Effector memory CD4-positive, alpha-beta T cell (primary cell): ENCODE results near the gene TMOD2.

Experiments used
- DNase-seq, 3 donors: peaks; one replicate each; pipeline ENCODE4 v3.0.0-alpha.2; 2020
- H3K27ac ChIP-seq: 2 replicates; pipeline ENCODE4 v1.7.0; 2013; ENCODE audit warnings: mild to moderate bottlenecking, low read length, moderate library complexity; ENCODE audit not compliant: insufficient read depth, poor library complexity, severe bottlenecking
- H3K27me3 ChIP-seq: replicated peaks from 2 replicates; pipeline ENCODE4 v1.7.0; 2013; ENCODE audit warnings: mild to moderate bottlenecking, low read length; ENCODE audit not compliant: insufficient read depth, control insufficient read depth, poor library complexity, severe bottlenecking
- H3K36me3 ChIP-seq: 2 replicates; pipeline ENCODE4 v1.7.0; 2013; ENCODE audit warnings: mild to moderate bottlenecking, low read length, moderate library complexity; ENCODE audit not compliant: control insufficient read depth, insufficient read depth
- H3K4me1 ChIP-seq: 2 replicates; pipeline ENCODE4 v1.7.0; 2013; ENCODE audit warnings: low read length, mild to moderate bottlenecking; ENCODE audit not compliant: control insufficient read depth, insufficient read depth, poor library complexity, severe bottlenecking
- H3K4me3 ChIP-seq: 2 replicates; pipeline ENCODE4 v1.7.0; 2013; ENCODE audit warnings: low read length, low read depth, mild to moderate bottlenecking; ENCODE audit not compliant: insufficient read depth, poor library complexity, severe bottlenecking
- H3K9me3 ChIP-seq: 2 replicates; pipeline ENCODE4 v1.7.0; 2013; ENCODE audit warnings: mild to moderate bottlenecking, low read length, moderate library complexity; ENCODE audit not compliant: control insufficient read depth

The TMOD2 gene

DNA sequence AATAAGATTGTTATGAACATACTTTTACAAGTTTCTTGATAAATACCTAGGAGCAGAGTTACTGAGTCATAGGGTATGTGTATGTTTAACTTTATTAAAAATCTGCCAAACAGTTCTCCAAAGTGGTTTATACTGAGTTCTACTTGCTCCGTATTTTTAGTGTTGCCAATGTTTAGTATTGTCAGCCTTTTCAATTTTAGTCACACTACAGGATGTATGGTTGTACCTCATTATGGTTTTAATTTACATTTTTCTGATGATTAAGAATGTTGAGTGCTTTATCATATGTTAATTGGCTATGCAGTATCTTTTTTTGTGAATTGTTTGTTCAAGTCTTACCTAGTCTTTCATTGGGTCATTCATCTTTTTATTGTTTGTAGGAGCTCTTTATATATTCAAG, 82.4 kb downstream of the TMOD2 start:
- H3K4me1 ChIP-seq = peaks cover 22% of the 10 kb centered on the region
- no peak for DNase-seq
- no peaks in the 10 kb centered on the region for H3K36me3 ChIP-seq

GRCh38 chr15:51837792-51838251, 86.4 kb downstream of the TMOD2 start:
- Histone ChIP-seq H3K27ac (no peak overlapping the region), H3K27me3 (no peaks in the 10 kb centered on the region), H3K4me3 (no peak overlapping the region), H3K4me1 (peaks cover 24% of the 10 kb centered on the region), H3K36me3 (no peaks in the 10 kb centered on the region), H3K9me3 (no peaks in the 10 kb centered on the region)
- no peak for DNase-seq

More for the DNA sequence above, 82.4 kb downstream of the TMOD2 start:
- Histone ChIP-seq H3K9me3 (no peaks in the 10 kb centered on the region), H3K27me3 (no peaks in the 10 kb centered on the region), H3K27ac (no peak overlapping the region), H3K4me3 (no peak overlapping the region)

DNA sequence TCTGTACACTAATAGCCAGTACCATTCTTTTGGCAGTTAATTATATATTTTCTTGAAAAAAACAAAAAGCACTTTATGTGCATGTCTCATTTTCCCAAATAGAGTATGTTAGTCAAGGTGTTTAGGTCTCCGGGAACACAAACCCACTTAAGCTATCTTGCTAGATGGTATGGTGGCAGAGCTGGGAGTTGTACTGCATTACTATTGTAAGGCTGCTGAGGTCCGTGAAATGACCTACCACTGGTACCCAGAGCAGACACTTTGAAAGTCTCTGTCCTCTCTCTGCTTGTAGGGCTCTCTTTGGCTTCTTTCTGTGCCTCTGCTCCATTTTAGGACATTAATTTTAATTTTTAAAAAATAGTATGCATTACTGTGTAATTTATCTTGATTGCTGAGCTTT, 86.9 kb downstream of the TMOD2 start:
- Histone ChIP-seq H3K9me3 (no peaks in the 10 kb centered on the region), H3K4me1 (peaks cover 27% of the 10 kb centered on the region), H3K27me3 (no peaks in the 10 kb centered on the region), H3K4me3 (no peak overlapping the region), H3K36me3 (no peaks in the 10 kb centered on the region), H3K27ac (no peak overlapping the region)
- no peak for DNase-seq

- peaks cover 28% of the 10 kb centered on the region for H3K4me1 ChIP-seq
- H3K9me3 ChIP-seq = no peaks in the 10 kb centered on the region
- no peaks in the 10 kb centered on the region for H3K27me3 ChIP-seq
- H3K27ac ChIP-seq = no peak overlapping the region
- DNase-seq = no peak
- H3K4me3 ChIP-seq = no peak overlapping the region
- H3K36me3 ChIP-seq = no peaks in the 10 kb centered on the region
These were observed 89.3 kb downstream of the TMOD2 start for GRCh38 chr15:51840692-51841091.

DNA sequence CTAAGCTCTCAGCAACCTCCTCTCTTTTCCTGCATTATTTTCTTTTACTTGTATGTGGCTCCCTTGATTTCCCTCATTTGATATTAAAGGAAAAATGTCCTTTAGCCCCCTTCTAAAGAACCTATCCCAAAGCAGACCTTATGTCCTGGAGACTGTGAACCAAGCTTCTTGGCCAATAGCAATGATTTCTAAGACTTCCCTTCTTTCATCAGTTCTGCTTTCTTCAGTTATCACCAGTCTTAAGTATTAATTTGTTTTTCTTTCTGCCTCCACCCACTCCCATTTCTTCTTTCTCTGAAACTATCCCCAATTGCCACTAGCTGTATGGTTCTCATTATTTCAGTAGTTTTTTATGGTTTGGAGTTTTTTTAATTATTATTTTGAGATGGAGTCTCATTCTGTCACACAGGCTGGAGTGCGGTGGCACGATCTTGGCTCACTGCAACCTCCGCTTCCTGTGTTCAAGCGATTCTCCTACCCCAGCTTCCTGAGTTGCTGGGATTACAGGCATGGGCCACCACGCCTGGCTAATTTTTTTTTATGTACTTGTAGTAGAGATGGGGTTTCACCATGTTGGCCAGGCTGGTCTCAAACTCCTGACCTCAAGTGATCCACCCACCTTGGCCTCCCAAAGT, 90.1 kb downstream of the TMOD2 start:
- Histone ChIP-seq H3K36me3 (no peaks in the 10 kb centered on the region), H3K4me3 (no peak overlapping the region), H3K27me3 (no peaks in the 10 kb centered on the region), H3K9me3 (no peaks in the 10 kb centered on the region), H3K4me1 (peaks cover 32% of the 10 kb centered on the region), H3K27ac (no peak overlapping the region)
- DNase-seq = no peak

- peaks cover 36% of the 10 kb centered on the region for H3K4me1 ChIP-seq
These were observed 90.9 kb downstream of the TMOD2 start for GRCh38 chr15:51842265-51842664.

GRCh38 chr15:51842852-51843737, 91.7 kb downstream of the TMOD2 start:
- DNase-seq = no peak
- H3K36me3 ChIP-seq = no peaks in the 10 kb centered on the region

More at GRCh38 chr15:51842265-51842664, 90.9 kb downstream of the TMOD2 start:
- Histone ChIP-seq H3K4me3 (no peak overlapping the region), H3K36me3 (no peaks in the 10 kb centered on the region), H3K9me3 (no peaks in the 10 kb centered on the region), H3K27me3 (no peaks in the 10 kb centered on the region), H3K27ac (no peak overlapping the region)
- no peak for DNase-seq

GRCh38 chr15:51844747-51845426, 93.5 kb downstream of the TMOD2 start:
- no peak for DNase-seq
- H3K27ac ChIP-seq = no peak overlapping the region
- H3K4me1 ChIP-seq = peaks cover 32% of the 10 kb centered on the region

More at GRCh38 chr15:51842852-51843737, 91.7 kb downstream of the TMOD2 start:
- Histone ChIP-seq H3K27me3 (no peaks in the 10 kb centered on the region), H3K27ac (no peak overlapping the region), H3K9me3 (no peaks in the 10 kb centered on the region), H3K4me1 (peaks cover 34% of the 10 kb centered on the region), H3K4me3 (no peak overlapping the region)

DNA sequence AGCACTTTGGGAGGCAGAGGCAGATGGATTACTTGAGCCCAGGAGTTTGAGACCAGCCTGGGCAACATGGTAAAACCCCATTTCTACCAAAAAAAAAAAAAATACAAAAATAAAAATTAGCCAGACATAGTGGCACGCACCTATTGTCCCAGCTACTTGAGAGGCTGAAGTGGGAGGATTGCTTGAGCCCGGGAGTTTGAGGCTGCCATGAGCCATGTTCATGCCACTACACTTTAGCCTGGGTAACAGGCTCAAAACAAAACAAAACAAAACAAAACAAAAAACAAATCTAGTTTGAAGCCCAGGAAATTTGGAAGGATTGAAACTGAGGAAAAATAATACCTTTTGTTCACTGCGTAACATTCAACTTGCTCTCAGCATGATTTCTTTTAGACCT, 94.7 kb downstream of the TMOD2 start:
- H3K4me3 ChIP-seq = no peak overlapping the region
- H3K9me3 ChIP-seq = no peaks in the 10 kb centered on the region
- no peaks in the 10 kb centered on the region for H3K36me3 ChIP-seq
- no peak for DNase-seq
- H3K27ac ChIP-seq = no peak overlapping the region
- no peaks in the 10 kb centered on the region for H3K27me3 ChIP-seq
- H3K4me1 ChIP-seq = peaks cover 26% of the 10 kb centered on the region

More at GRCh38 chr15:51844747-51845426, 93.5 kb downstream of the TMOD2 start:
- H3K27me3 ChIP-seq = no peaks in the 10 kb centered on the region
- no peak overlapping the region for H3K4me3 ChIP-seq
- H3K36me3 ChIP-seq = no peaks in the 10 kb centered on the region
- no peaks in the 10 kb centered on the region for H3K9me3 ChIP-seq
